Stimulated activated CD8-positive, alpha-beta memory T cell treated with anti-CD3 and anti-CD28 coated beads, Interleukin-15, amount 100 ng/mL, for 4 hours (primary cell): ENCODE data around the gene PROB1.
"Not testable (repeated sequence)": the region's sequence is repeated elsewhere in the genome, so short reads cannot be mapped to it uniquely, and the experiment has no call there.

Experiments
- DNase-seq, 2 donors: peaks; one replicate each; pipeline ENCODE4 v3.0.0-alpha.2; 2020; ENCODE audit warnings: low read depth in 2 of 2

The PROB1 gene

DNA sequence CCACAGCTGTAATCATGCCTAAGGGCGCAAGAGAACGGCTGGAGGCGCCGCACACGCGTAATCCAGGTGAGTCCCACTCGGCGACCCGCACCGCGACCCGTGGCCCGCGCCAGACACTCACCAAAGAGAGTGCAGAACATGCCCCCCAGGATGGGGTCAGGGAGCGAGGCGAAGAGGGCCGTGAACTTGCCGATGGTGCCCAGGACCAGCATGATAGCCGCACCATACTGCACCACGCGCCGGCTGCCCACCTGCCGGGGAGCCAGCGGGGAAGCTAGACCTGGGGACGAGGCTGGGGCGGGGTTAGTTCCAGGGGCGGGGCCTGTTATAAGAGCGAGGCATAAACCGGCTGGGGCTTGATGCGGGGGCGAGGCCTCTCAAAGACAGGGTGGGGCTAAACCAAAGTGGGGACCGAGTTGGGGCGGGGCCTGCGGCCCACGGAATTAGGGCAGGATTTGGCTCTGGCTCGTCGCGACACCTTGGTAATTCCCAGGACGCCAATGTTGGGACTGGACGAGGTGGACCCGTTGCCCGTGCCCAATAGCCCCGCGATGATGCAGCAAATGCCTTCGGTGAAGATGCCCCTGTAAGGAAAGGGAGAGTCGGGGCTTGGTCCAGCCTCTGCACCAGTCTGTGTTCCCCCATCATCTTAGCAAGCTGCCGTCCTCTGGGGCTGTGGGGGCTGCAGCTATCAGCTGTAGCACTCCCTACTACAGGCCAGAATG lies 16.6 kb downstream of the PROB1 start:
- DNase-seq: no peak

DNA sequence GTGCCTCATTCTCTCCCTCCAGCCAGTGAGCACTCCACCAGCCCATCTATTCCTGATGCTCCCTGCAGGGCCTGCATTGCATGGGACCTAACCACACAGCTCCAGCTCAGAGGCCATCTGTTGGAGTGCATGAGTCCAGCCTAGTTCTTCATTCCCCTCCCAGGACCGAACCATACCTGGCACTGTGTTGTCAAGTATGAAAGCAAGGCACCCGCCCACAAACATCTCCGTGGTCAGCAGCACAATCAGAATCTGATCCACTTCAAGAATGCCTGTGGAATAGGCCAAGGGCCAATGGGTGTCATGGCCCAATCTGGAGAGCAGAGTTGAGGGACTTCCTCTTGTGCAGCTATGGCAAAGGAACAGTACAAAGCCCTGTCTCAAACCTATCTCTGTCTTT lies 17.7 kb downstream of the PROB1 start:
- DNase-seq: no peak

DNA sequence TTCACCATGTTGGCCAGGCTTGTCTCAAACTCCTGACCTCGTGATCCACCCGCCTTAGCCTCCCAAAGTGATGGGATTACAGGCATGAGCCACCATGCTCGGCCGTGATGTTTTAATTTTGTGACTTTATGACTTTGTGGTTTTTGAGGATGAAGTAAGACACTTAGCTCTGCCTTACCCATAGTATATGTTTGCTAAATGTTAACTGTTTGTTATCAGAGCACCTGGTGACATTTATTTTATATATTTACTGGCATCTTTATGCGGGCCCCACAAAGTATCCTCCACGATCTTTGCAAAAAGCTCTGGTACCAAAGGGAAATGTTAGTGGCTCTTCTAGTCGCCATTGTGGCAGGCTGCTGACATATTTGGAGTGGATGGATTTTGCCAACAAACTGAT lies 18.5 kb downstream of the PROB1 start:
- no peak for DNase-seq

DNA sequence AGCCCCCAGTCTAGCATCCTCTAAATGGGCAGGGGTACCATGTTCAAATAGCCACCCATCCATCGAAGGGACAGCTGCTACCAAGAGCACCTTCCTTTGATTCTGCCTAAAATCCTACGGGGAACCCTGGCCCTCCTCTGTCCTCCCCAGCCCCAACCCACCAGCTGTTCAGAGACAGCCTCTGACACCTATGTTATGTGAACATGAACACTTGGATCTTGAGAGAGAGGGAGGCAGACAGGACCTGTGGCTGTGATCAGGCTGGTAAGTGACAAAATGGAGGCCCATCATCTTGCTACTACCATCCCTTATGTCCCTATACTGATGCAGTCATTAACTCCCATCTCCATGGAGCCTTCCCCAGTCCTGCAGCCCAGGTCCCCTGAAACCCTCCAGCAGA lies 20.0 kb downstream of the PROB1 start:
- no peak for DNase-seq

DNA sequence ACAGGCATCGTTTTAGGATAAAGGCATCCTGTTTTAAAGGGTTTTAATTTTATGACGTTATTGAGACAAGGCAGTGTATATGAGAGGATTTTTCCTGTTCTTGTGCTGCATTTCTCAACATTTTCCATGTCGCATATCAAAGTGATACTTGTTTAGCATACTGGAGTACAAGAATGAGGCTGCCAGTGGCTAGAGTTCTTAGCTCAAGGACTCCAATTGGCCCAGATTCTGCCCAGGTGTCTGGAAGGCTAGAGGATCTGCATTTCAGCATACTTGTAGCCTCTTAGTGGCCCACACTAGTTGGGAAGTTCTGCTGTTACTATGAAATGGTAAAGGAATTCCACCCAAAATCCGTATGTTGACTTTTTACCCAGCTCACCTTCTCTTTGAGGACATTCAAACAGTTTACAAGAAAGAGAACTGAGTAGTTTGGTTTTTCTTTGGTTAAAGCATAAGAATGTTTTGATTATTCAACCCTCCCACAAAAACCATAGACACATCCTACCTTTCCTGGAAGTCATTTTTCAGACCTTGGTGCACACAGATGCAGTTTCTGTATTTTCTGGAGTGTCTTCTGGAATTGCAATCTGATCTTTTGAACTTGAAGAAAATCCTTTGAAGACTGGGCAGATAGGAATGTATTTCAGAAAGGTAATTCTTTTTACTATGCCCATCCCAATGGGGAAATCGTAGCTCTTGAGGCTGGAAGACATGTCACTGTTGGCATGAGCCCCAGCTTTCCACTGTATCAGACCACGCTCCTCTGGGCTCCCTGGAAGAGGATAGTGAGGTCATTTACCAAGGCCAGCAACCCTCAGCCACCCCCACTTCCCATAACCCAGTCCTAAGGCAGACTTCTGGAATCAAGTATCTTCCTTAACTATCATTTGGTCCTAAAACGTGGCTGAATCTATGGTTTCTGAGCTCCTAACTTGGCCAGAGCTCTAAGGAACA lies 23.1 kb downstream of the PROB1 start:
- DNase-seq: no peak

DNA sequence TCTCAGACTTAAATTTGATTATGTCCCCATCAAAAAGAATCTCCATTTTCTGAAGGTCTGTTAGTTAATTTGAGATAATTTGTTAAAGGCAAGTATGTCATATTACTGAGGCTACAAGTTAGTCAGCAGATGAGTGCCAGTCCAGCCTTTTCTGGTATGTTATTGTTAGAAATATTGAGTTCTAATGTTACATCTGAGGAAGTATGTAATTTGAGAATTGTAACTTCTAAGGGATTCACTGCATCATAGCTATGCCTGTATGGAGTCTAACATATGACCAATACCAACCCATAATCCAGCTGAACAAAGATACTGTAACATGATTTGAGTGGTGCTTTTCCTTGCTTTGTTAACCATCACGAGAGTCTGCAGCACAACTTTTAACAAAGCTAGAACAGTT lies 25.7 kb downstream of the PROB1 start:
- DNase-seq: no peak

DNA sequence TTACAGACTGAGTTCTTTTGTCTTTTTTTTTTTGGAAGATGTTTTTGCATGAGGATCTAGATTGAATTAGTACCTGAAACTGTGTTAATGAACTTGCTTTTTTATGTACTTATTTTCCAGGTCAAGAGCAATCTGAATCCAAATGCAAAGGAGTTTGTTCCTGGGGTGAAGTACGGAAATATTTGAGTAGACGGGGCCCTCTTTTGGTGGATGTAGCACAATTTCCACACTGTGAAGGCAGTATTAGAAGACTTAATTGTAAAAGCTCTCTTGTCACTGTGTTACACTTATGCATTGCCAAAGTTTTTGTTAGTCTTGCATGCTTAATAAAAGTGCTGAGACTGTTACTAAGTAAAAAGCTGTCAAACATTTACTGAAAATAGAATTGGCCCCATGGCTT lies 26.3 kb downstream of the PROB1 start:
- DNase-seq: no peak

DNA sequence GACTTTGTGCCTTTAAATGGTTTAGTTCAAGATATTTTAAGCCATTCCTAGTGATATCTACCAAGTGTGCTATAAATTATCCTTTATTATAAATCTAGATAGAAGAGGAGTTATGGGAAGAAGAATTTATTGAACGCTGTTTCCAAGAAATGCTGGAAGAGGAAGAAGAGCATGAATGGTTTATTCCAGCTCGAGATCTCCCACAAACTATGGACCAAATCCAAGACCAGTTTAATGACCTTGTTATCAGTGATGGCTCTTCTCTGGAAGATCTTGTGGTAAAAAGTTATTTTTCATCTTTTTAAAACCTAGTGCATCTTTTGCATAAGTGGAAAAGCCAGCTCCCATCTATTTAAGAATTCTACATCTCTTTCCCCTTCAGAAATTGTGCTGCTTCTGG lies 30.4 kb downstream of the PROB1 start:
- DNase-seq: no peak

DNA sequence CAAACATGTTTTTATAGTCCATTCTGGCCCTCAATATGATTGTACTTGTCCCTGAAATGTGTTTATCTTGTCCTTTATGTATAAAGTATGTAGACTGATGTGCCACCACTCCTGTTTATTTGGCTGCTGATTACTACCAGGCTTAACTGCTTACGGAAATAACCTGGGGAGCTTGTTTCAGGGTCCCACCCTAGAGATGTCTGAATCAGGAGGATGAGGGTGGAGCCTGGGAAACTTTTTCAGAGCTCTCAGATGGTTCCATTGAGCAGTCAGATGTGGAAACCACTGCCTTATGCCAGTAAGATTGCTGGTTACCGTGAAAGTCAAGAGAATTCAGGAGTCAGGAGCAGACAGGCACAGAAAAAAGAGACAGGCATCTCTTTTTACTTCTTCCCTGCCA lies 31.0 kb downstream of the PROB1 start:
- no peak for DNase-seq

DNA sequence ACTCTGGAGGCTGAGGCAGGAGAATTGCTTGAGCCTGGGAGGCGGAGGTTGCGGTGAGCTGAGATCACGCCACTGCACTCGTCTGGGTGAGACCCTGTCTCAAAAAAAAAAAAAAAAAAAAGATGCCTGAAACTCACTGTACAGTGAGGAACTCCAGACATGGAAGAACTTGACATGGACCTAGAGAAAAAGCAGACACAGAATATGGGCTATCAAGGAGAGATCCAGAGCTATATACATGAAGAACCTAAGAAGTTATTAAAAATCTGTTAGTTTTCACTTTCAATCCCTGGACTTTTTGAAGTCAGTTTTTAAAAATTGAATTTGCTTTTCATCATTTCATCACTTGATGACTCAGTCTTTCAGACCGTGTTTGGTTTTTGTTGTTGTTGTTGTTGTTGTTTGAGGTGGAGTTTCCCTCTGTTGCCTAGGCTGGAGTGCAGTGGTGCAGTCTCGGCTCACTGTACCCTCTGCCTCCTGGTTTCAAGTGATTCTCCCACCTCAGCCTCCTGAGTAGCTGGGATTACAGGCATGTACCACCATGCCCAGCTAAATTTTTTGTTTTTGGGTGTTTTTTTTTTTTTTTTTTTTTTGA lies 33.0 kb downstream of the PROB1 start:
- no peak for DNase-seq

DNA sequence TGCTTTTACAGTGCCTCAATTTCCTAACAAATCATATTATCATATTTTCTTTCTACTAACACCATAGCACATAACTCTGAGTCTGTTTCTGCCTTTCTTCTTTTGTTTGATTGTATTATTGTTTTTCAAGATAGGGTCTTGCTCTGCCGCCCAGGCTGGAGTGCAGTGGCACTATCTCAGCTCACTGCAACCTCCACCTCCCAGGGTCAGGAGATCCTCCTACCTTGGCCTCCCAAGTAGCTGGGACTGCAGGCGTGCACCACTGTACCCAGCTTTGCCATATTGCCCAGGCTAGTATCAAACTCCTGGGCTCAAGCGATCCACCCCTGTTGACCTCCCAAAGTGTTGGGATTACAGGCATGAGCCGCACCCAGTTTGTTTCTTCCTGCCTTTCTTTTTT lies 34.5 kb downstream of the PROB1 start:
- DNase-seq: no peak

DNA sequence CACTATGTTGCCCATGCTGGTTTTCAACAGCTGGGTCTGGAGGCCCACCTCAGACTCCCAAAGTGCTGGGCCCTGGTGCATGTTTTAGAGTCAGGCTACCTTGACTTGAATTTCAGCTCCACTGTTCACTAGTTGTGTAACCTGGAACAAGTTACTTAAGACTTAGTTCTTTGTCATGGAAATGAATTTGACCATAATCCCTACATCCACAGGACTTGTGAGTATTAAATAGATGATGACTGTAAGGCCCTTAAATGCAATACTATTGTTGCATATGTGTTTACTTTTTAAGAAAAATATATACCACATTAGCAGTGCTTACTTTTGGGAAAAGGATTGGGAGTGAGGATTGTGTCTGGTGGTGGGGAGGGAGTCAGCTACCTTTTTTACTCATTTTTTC lies 36.8 kb downstream of the PROB1 start:
- no peak for DNase-seq

DNA sequence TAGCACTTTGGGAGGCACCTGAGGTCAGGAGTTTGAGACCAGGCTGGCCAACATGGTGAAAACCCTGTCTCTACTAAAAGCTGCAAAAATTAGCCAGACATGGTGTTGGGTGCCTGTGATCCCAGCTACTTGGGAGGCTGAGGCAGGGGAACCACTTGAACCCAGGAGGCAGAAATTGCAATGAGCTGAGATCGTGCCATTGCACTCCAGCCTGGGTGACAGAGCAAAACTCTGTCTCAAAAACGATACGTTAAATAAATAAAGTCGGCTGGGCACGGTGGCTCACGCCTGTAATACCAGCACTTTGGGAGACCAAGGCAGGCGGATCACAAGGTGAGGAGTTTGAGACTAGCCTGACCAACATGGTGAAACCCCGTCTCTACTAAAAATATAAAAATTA lies 39.0 kb downstream of the PROB1 start:
- not testable (repeated sequence) for DNase-seq

DNA sequence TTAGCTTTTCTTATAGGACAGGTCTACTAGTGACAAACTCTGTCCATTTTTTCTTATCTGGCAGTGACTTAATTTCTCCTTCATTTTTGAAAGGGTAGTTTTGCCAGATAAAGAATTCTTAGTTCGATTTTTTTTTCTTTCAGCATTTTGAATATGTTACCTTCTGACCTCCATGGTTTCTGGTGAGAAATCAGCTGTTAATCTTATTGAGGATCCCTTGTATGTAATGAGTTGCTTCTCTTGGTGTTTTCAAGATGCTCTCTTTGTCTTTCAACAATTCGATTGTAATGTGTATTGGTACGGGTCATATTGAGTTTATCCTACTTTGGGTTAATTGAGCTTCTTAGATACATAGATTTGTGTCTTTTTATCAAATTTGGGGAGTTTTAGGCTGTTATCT lies 40.7 kb downstream of the PROB1 start:
- DNase-seq: no peak

DNA sequence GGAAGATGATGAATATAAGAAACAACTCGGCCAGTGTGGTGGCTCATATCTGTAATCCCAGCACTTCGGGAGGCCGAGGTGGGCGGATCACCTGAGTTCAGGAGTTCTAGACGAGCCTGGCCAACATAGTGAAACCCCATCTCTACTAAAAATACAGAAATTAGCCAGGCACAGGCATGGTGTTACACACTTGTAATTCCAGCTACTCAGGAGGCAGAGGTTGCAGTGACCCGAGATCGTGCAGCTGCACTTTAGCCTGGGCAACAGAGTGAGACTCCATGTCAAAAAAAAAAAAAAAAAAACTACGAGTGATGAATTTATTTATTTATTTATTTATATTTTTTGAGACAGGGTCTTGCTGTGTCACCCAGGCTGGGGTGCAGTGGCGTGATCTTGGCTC lies 47.0 kb downstream of the PROB1 start:
- not testable (repeated sequence) for DNase-seq

DNA sequence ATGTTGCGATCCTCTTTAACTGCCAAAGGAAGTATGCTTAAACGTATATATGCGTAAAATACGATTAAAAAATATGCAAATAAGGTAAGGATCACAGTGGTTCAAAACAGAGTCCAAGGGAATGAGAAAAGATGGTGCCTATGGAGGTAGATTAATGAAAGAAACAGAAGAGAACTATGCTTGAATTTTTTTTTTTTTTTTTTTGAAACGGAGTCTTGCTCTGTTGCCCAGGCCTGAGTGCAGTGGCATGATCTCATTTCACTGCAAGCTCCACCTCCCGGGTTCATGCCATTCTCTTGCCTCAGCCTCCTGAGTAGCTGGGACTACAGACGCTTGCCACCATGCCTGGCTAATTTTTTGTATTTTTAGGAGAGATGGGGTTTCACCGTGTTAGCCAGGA lies 49.5 kb downstream of the PROB1 start:
- DNase-seq: not testable (repeated sequence)

DNA sequence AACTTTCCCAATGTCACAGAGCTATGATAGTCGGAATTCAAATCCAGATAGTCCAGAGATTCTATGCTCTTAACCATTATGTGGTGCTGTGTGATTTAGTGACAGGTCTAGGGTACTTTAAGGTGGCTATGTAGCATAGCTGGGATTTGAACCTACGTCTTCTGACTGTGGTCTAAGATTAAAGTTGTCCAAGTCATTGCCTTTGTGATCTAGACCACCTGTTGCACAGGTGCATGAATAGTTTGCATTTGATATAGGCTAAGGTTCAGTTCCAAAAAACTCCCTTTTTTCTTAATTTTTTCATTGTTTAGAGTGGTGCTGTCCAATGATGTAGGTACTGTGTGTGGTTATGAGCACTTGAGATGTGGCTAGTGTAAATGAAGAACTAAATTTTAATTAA lies 50.7 kb downstream of the PROB1 start:
- DNase-seq: no peak

DNA sequence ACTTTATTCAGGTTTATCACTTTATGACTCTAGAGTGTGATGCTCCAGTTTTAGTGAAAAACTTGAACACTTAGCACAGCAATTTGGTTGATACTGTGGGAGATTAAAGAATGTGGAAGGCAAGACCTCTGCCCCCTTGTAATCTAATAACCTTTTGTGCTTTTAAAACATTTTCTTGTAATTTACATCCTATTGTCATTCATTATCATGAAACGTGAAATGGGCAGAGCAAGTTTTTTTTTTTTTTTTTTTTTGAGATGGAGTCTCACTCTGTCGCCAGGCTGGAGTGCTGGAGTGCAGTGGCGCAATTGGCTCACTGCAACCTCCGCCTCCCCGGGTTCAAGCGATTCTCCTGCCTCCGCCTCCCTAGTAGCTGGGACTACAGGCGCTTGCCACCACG lies 51.4 kb downstream of the PROB1 start:
- no peak for DNase-seq

DNA sequence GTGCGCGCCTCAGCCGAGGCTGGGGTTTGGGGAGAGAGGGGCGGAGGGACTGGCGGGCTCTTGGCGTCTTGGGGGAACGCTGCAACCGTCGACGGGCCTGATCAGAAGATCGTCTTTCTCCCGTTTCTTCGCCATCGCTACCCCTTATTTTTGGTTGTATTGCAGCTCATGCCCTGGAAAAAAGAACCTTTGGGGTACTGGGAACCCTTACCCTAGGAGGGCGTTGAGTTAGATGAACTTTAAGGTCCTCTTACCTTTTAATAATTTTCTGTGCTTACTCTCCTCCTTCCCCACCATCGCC lies 52.5 kb downstream of the PROB1 start:
- peak in 1 of 2 donors; percentile 69 for DNase-seq

DNA sequence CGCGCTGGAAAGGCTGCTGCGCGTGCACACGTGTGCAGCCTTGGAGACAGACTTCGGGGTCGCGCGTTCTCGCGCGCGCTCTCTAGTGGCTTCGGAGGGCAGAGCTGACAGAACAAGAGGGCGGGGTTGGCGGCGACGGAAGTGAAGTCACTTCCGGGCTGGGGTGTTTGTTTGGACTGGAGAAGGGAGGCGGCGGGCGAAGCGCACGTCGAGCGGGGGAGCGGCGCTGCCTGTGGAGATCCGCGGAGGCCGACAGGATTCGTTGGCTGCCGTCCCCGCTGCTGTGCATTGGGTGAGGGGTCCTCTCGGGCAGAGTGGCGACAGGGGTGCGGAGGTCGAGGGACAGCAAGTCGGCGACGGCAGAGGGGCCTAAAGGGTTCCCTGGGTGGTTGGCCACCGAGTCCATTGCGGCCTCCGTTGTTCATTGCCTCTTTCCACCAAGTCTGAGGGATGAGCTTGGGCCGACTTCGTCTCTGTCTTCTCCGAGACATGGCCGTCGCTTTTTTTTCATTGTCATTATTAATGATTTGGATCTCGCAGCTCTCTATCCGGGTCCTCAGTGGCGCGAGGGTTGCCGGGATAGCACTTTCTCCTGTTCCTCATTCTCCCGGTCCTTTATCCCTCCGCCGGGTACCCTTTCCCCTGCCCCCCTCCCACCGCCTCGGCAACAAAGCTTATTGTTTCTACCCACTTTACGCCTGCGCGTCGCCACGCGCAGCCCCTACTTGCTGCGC lies 53.0 kb downstream of the PROB1 start, which contains the start of gene PAIP2:
Gene PAIP2 (plus strand): TSS at position 166 of the 734 bp plus-strand sequence. CDS start 21,931 bp downstream, outside the sequence.
- peak; percentile 93 to 94 for DNase-seq

DNA sequence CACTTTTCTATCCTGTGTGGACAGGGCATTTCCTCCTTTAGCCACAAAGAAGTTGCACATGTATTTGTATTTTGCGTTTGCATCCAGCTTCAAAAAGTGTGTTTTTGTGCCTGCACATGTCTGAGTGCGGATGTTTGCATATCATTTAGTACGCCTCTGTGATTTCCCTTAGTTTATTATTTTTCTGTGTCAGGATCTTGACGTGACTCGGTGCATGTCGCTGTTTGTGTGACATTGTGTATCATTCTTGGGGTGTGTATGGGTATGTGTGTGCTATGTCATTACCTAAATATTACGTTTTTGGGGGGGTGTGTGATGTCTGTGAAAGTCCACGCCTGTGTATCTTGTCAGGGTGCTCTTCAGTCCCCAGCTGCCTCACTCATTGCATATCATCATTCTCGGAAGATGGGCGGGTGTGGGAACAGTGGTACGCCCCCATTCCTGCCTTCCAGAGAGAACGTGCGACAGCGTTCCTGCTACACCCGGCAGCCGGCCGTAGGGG lies 53.7 kb downstream of the PROB1 start:
- DNase-seq: no peak
